A549 treated with CORT108297 at 1 μM for 4 hours (cell line): ENCODE data around the gene PHF20. TPM values are rescaled to one million over a fixed set of nuclear protein-coding genes. Genes with fewer than 3 reads are reported as not detected.

Experiments
- total RNA-seq: library from RNA; stranded (reverse); fragments of 200-300 nt; extraction: Qiagen RNA extraction; gene quantifications from 5 replicates; pipeline ENCODE4 v1.2.3, GENCODE V29; 2022

PHF20 gene
- 23.1 to 28.6 TPM (median 26.0 TPM) in 5 replicates for total RNA-seq

GRCh38 chr20:35771689-35772562 is at the start of gene PHF20:
TSS of gene PHF20 (plus strand) at chr20:35772015. CDS start at chr20:35801523, 29,508 bp downstream.

DNA sequence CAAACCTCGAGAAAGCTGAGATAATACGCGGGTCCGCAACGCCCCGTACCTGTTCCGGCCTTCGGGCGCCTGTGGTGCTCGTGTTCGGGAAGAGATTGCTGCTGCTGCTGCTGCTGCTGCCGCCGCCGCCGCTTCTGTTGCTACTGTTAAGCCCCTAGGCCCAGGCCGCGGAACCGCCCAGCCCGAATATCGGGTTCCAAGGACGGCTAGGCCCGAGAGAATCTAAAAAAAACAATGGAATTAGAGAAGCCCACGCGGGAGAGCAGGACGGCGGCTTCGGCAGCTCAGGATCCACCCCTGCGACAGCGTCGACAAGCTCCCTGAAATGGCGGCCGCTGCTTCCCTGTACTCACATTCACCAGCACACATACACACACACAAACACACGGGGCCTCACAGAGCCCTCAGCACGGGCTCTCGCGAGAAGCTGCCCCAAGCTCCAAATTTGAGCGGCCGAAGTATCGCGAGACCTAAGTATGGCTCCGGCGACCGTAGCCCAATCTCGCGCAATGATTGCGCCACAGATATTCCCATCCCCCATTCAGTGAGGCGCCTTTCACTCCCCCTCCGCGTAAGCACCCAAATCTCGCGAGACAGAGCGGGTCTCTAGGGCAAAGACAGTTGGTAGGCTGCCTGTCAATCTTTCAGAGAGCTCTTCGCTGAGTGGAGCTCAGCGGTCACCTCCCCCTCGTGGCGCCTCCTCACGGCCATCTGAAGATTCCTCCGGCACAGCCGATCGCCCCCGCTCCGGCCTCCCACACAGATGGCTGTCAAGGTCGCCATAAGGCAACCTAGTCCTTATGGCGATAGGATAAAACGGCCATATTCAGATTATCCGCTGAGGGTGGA is 29.7 kb upstream of the PHF20 start, which contains the start of gene RBM39:
RBM39 (minus strand) TSS at position 369 of the 849 bp plus-strand sequence. CDS start 1,386 bp downstream, outside the sequence.

DNA sequence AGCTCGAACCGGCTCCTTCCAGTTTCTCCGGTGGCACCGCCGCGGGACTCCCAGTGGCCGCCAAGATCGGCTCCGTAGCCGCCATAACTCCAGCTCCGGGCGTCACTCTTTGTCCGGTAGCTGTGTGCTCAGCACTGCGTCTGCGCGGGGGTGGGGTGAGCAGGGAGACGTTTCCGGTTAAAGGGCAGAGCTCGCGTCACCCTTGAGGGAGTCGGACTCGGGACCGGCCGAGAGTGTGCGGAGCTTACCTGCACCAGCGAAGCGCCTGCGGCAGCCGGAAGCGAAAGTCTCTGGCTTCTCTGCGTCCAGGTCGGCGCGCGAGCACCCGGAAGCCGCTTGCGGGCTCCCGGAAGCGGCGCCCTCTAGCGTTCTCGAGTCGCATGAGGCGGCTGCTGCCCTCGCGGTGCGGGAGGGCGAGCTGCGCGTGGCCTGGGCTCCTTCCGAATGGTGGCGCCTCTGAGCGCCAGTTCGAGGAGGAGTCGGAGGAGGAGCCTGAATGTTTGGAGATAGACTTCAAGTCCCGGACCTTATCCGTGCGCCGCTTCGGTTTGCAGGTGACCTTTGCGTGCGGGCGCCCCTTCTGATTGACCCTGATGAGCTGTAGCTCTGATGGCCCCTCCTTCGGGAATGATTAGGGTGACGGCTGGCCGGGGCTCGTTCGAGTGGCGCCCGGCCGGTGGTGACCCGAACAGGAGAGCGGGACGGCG is 182.5 kb downstream of the PHF20 start, which contains the start of gene SCAND1:
SCAND1 (minus strand) TSS at position 303 of the 707 bp plus-strand sequence; CDS start at position 85, 218 bp downstream.

DNA sequence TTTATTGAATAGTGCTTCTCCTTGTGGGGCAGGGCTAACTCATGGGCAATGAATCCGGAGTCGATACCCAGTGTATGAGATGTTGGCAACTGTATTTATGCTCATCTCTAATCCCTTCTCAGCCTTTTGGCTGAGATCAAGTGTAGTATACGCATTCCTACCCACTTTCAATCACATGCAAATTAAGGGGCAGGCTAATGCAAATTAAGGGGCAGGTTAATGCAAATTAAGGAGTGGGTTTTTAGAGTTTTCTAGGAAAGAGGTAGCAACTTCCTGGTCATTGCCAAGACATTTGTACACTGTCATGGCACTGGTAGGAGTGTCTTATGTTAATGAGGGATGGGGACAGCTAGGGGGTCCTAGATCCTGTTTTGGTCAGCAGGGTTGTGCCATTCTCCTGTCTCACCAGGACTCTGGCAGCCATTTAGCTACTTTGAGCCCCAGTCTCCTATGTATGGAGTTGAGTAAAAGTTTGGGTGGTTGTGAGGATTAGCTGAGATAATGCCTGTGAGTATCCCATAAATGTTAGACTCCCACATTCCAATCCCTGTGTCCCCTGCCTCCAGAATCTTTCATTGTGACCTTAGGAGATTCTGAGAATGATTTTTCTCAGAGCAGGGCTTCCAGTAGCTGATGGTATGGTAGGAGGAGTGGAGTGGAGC is 196.3 kb downstream of the PHF20 start, which contains the start of gene CNBD2:
CNBD2 (plus strand) TSS at position 612 of the 662 bp plus-strand sequence. CDS start 173 bp downstream, outside the sequence.

Other genes starting within 250 kb of the PHF20 start
- not detected in 5 replicates for gene C20orf173, start 242.4 kb upstream of the PHF20 start, total RNA-seq
- 213 to 250 TPM (median 243 TPM) in 5 replicates for gene ERGIC3, start 229.9 kb upstream of the PHF20 start, total RNA-seq
- gene SPAG4, start 156.2 kb upstream of the PHF20 start, total RNA-seq = 3.5 to 6.6 TPM (median 4.7 TPM) in 5 replicates
- 185 to 233 TPM (median 228 TPM) in 5 replicates for gene CPNE1, start 107.1 kb upstream of the PHF20 start, total RNA-seq
- gene RBM12, start 107.1 kb upstream of the PHF20 start, total RNA-seq = 70.5 to 89.1 TPM (median 82.9 TPM) in 5 replicates
- gene NFS1, start 72.7 kb upstream of the PHF20 start, total RNA-seq = 33.6 to 42.5 TPM (median 38.7 TPM) in 5 replicates
- 365 to 400 TPM (median 369 TPM) in 5 replicates for gene ROMO1, start 72.6 kb upstream of the PHF20 start, total RNA-seq
- gene RBM39, start 29.8 kb upstream of the PHF20 start, total RNA-seq = 162 to 215 TPM (median 183 TPM) in 5 replicates
- gene SCAND1, start 182.5 kb downstream of the PHF20 start, total RNA-seq = 69.2 to 106 TPM (median 99.3 TPM) in 5 replicates
- gene CNBD2, start 196.6 kb downstream of the PHF20 start, total RNA-seq = 4.8 to 6.5 TPM (median 5.8 TPM) in 5 replicates